ENCODE measurements around the gene ITIH6.
"Not testable (repeated sequence)": the region's sequence is repeated elsewhere in the genome, so short reads cannot be mapped to it uniquely, and the experiment has no call there.

ITIH6 gene

DNA sequence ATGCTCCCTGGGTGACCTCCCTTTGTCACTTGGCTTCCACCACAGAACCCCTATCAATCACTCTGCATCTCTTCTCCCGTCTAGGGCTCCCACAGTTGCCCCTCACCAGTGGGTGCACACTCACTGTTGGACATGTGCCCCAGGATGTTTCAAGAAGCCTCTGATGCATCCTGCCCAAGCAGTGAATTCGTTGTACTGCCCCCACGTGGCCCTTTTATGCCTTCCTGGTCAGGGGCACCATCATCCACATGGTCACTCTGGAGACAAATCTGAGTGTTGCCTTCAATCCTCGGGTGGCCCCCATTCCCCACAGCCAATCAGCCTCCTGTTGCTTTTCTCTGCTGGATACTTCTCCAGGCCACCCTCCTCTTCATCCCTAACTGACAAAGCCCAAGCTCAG, 12.2 kb downstream of the ITIH6 start:
- DNase-seq (ENCODE audit: low spot score): no peak
- TF ChIP-seq, protein P1, sequence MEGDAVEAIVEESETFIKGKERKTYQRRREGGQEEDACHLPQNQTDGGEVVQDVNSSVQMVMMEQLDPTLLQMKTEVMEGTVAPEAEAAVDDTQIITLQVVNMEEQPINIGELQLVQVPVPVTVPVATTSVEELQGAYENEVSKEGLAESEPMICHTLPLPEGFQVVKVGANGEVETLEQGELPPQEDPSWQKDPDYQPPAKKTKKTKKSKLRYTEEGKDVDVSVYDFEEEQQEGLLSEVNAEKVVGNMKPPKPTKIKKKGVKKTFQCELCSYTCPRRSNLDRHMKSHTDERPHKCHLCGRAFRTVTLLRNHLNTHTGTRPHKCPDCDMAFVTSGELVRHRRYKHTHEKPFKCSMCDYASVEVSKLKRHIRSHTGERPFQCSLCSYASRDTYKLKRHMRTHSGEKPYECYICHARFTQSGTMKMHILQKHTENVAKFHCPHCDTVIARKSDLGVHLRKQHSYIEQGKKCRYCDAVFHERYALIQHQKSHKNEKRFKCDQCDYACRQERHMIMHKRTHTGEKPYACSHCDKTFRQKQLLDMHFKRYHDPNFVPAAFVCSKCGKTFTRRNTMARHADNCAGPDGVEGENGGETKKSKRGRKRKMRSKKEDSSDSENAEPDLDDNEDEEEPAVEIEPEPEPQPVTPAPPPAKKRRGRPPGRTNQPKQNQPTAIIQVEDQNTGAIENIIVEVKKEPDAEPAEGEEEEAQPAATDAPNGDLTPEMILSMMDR (IDR thresholded peaks at IDR 0.05): no peak
- H3K27ac ChIP-seq: no peak overlapping the region

DNA sequence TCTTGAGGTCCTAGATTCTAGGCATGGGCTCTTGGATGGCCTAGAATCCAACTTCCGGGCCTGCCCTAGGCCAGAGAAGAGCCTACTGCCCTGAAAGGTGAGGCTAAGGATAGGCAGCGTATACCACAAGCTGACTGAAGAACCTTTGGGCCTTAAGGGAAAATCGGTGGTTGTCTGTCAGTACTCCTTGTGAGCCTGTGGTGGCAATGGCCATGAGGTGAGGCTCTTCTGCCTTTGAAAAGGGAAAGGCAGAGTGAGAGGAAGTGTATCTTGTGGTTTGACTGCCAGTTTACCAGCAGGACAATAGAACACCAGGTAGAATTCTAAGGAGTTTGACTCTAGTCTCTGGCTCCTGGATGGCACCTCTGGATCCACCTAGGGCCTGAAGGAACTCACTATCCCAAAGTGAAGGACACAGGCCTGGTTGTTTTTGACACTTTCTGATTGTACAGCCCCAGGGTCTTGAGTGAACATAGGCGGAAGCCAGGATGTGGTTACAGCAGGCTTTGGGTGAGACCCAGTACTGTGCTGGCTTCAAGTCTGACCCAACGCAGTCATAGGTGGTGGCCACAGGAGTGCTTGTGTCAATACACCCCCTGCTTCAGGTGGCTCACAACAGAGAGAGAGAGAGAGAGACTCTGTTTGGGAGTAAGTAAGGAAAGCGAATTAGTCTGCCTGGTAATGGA, 20.9 kb downstream of the ITIH6 start:
- no peak overlapping the region for H3K27ac ChIP-seq
- no peak overlapping the region for H3K4me3 ChIP-seq
- TF ChIP-seq, protein P1 (IDR thresholded peaks at IDR 0.05): no peak
- no peak for DNase-seq (ENCODE audit: low spot score)

More for the DNA sequence above, 12.2 kb downstream of the ITIH6 start:
- no peak overlapping the region for H3K4me3 ChIP-seq

DNA sequence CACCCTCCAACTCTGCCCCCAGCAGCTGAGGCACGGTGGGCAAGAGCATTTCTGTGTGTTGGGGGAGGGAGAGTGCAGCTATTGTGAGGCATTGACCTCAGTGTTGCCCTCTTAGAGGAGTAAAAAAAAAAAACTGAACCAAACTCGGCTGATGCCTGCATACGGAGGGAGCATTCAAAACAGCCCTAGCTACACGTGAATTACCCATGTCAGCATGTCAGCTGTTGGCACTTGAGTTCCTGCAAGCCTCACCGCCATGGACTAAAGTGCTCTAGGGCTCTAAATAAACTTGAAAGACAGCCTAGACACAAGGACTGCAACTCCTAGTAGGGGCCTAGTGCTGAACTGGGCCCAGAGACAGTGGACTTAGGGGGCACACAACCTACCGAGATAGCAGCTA, 22.0 kb downstream of the ITIH6 start:
- no peak overlapping the region for H3K4me3 ChIP-seq
- TF ChIP-seq, protein P1 (IDR thresholded peaks at IDR 0.05): no peak
- no peak overlapping the region for H3K27ac ChIP-seq
- no peak for DNase-seq (ENCODE audit: low spot score)

DNA sequence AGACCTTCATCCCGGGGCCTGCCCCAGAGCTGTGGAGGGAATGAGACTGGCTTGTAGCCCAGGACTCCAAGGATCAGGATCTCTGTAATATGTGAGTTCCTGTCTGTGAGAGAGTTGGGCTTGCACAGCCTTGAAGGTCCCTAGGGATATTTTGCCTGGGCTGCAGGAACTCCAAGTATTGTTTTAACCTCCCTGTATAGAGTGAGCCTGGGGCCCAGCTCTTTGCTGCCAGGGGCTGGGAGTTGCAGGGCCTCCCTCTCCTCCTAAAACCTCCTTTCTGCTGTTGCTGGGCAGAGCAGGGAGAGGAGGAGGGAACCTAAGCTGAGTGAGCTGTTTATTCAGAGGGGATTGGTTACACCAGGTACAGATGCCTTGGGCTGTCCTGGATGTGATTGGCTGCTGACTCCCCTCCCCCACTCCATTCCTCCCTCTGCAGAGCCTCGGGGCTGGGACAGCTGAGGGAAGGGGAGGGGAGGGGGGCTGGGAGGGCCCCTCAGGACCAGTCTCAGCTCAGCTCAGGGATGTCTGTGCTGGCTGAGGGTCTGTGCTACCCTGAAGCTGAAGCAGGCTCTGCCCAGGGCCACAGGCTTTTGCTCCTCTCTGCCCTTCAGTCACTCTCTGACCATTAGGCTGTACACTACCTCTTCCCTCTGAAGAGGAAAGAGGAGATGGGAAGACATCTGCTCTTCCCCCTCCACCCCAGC, 23.5 kb downstream of the ITIH6 start:
- not testable (repeated sequence) for H3K4me3 ChIP-seq; DNase-seq (ENCODE audit: low spot score)
- H3K27ac ChIP-seq: peak overlapping the region in 1 of 2 donors; percentile 41

DNA sequence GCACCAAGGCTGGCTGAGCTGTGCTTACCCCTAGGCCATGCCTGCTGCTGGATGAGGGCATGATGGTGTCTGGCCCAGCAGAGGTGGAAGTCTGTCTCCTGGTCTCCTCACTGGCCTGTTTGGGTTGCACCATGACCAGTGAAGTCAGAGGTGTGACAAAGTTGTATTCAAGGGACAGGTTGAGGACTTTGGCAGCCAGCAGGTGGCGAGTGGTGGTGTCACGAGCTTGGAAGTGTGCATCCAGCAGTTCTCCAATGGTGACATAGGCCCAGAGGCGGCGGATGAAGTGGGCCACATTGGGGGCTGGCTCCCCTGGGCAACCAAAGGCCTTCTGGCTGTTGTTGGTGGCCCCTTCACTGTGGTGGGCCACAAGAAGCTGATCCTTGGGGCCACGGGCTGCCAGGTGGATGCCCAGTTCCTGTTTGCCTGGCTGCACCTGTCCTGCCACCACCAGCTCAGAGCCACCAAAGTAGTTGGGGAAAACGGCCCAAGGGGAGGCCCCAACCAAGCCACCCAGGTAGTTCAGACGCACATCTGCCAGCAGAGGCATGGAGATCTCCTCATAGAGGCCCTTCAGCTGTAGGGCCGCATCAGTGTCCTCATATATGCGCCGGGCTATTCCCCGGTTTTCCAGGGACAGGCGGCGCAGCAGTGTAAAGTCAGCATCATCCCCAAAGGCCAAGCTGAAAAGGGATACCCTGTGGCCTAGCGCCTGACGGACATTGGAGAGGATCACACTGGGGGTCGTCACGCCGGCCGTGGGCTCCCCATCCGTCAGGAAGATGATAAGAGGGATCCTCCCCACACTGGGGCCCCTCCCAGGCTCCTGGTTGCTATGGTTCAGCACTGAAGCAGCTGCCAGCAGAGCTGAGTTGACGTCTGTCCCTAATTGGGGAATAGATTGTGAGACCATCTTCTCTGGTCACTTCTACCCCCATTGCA, 39.7 kb downstream of the ITIH6 start:
- Histone ChIP-seq H3K27ac (no peak overlapping the region), H3K4me3 (no peak overlapping the region)
- TF ChIP-seq, protein P1 (IDR thresholded peaks at IDR 0.05): no peak
- DNase-seq (ENCODE audit: low spot score): no peak

DNA sequence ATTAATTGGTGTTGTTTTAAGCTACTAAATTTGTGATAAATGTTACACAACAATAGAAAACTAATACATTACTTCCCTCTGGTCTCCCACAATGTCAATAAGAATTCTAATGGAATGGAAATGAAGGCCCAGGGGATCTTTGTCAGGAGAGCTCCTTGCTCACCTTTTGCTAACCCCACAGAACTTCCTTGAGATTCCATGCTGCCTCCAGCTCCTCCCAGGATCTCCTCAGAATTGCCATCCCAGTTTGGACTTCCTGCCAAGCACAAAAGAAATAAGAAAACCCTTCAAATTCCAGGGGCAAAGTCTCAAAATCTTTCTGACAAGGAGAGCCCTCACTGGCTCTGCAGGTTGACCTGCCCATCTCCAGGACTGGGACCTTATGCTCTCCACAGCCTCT, 43.2 kb downstream of the ITIH6 start:
- TF ChIP-seq, protein P1 (IDR thresholded peaks at IDR 0.05): no peak
- H3K4me3 ChIP-seq: no peak overlapping the region
- DNase-seq (ENCODE audit: low spot score): no peak
- H3K27ac ChIP-seq: no peak overlapping the region

DNA sequence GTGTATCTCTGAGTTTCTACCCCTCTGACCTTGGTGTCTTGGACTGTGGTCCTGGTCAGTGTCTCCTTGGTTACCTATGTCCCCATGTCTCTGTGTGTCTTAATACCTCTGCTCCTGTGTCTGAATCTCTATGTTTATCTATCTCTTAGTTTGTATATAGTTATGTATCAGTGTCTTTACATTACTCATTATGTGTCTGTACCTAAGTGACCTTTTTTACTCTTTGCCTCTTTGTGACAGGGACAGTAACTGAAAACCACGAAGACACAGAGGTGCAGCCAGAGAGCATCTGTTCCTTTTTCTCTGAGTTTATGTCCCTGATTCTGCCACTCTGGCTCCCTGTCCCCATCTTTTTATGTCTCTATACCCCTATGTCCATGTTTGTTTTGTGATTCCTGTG, 49.4 kb downstream of the ITIH6 start:
- no peak overlapping the region for H3K4me3 ChIP-seq
- TF ChIP-seq, protein P1 (IDR thresholded peaks at IDR 0.05): no peak
- DNase-seq (ENCODE audit: low spot score): no peak
- H3K27ac ChIP-seq: no peak overlapping the region
